B cell (primary cell): Measurements from ENCODE around the gene ALPL. TPM values are rescaled to one million over a fixed set of nuclear protein-coding genes. Genes with fewer than 3 reads are reported as not detected.

Experiments used
- ATAC-seq: fragments of 200-7000 bp; cut with Tn5 transposase; one replicate; pipeline ENCODE4 v1.10.0; 2021; ENCODE audit warnings: low read depth, mild to moderate bottlenecking, moderate number of reproducible peaks, moderate library complexity
- CTCF ChIA-PET: fragments of 350-600 bp; sonication (Branson Sonifier 250); formaldehyde crosslinking; loops from one replicate; lab custom pipeline; 2021; ENCODE audit warnings: antibody characterized with exemption, inconsistent platforms; lab: Charles Lee
- POLR2A ChIA-PET: fragments of 350-600 bp; sonication (Branson Sonifier 250); formaldehyde crosslinking; loops from one replicate; lab custom pipeline; 2021; ENCODE audit warnings: antibody characterized with exemption; lab: Charles Lee
- DNase-seq: peaks from one replicate; pipeline ENCODE4 v3.0.0; 2013
- H2AFZ ChIP-seq: 2 replicates; pipeline ENCODE4 v1.6.1; 2012; ENCODE audit warnings: mild to moderate bottlenecking, low read depth, low read length; ENCODE audit not compliant: insufficient read depth, poor library complexity, severe bottlenecking
- H3K27ac ChIP-seq, 2 donors: 1 replicate in 1 of 2; 2 replicates in 1 of 2; pipeline ENCODE4 v1.5.1; 2012 to 2013; ENCODE audit warnings: low read length in 2 of 2, mild to moderate bottlenecking in 2 of 2, moderate library complexity in 1 of 2
- H3K27me3 ChIP-seq, 4 experiments: fragments of 200-600 bp in 1 of 4; sonication (generic) in 1 of 4; replicated peaks in 1 of 4; 1 replicate in 2 of 4; 2 replicates in 2 of 4; pipeline versions ENCODE4 v1.6.1 to v1.7.0; 2013 to 2016; ENCODE audit warnings: low read length in 3 of 4, mild to moderate bottlenecking in 2 of 4, mixed read lengths in 1 of 4, moderate library complexity in 1 of 4; ENCODE audit not compliant: insufficient read depth in 4 of 4, control insufficient read depth in 3 of 4; ENCODE audit errors: control extremely low read depth in 1 of 4
- H3K36me3 ChIP-seq, 2 experiments: replicated peaks in 1 of 2; 1 replicate in 1 of 2; 2 replicates in 1 of 2; pipeline versions ENCODE4 v1.6.1 to v1.7.1; 2013; ENCODE audit warnings: low read length in 1 of 2; ENCODE audit not compliant: insufficient read depth in 2 of 2, control insufficient read depth in 1 of 2; ENCODE audit errors: control extremely low read depth in 1 of 2, extremely low read depth in 1 of 2
- H3K4me1 ChIP-seq, 2 donors: fragments of 200-600 bp in 1 of 2; sonication (generic) in 1 of 2; 1 replicate in 1 of 2; 2 replicates in 1 of 2; pipeline versions ENCODE4 v1.5.1 to v1.6.1; 2013 to 2017; ENCODE audit warnings: low read length in 2 of 2; ENCODE audit not compliant: control insufficient read depth in 2 of 2, insufficient read depth in 2 of 2
- H3K4me2 ChIP-seq: replicated peaks from 2 replicates; pipeline ENCODE3; 2012; ENCODE audit warnings: mild to moderate bottlenecking, low read depth, low read length; ENCODE audit not compliant: poor library complexity, severe bottlenecking
- H3K4me3 ChIP-seq, 5 experiments: fragments of 200-600 bp in 1 of 5; sonication (generic) in 1 of 5; 1 replicate in 3 of 5; 2 replicates in 2 of 5; pipeline versions ENCODE4 v1.5.1 to v1.7.0; 2011 to 2016; ENCODE audit warnings: low read length in 4 of 5, mild to moderate bottlenecking in 4 of 5, low read depth in 2 of 5, control low read depth in 1 of 5, moderate library complexity in 1 of 5; ENCODE audit not compliant: insufficient read depth in 1 of 5; ENCODE audit errors: control extremely low read depth in 1 of 5, extremely low read depth in 1 of 5
- H3K79me2 ChIP-seq: fragments of 200-600 bp; sonication (generic); one replicate; pipeline ENCODE4 v1.6.0; 2016; ENCODE audit warnings: low read length; ENCODE audit not compliant: control insufficient read depth, insufficient read depth
- H3K9ac ChIP-seq: fragments of 200-600 bp; sonication (generic); 2 replicates; pipeline ENCODE4 v1.6.1; 2017; ENCODE audit warnings: mild to moderate bottlenecking, low read length, moderate library complexity
- H3K9me3 ChIP-seq, 3 donors: one replicate each; pipeline versions ENCODE4 v1.6.1 to v1.7.1; 2013; ENCODE audit warnings: low read length in 2 of 3; ENCODE audit not compliant: control insufficient read depth in 2 of 3, insufficient read depth in 1 of 3; ENCODE audit errors: control extremely low read depth in 1 of 3
- H4K20me1 ChIP-seq: 2 replicates; pipeline ENCODE4 v1.6.0; 2012; ENCODE audit warnings: mild to moderate bottlenecking, low read length; ENCODE audit not compliant: insufficient read depth, control insufficient read depth, poor library complexity, severe bottlenecking
- H3K27ac Mint-ChIP-seq: one replicate; pipeline ENCODE4 v1.8.0; 2021; ENCODE audit warnings: mixed read lengths
- H3K27me3 Mint-ChIP-seq: one replicate; pipeline ENCODE4 v1.8.0; 2021; ENCODE audit warnings: mixed read lengths
- H3K4me1 Mint-ChIP-seq: one replicate; pipeline ENCODE4 v1.8.0; 2021; ENCODE audit warnings: mixed read lengths
- H3K4me3 Mint-ChIP-seq: one replicate; pipeline ENCODE4 v1.8.0; 2021; ENCODE audit warnings: mixed read lengths
- H3K9me3 Mint-ChIP-seq: one replicate; pipeline ENCODE4 v1.8.0; 2022; ENCODE audit warnings: mixed read lengths; ENCODE audit not compliant: insufficient read depth
- CTCF ChIP-seq: fragments of 200-600 bp; IDR thresholded peaks from one replicate; pipeline ENCODE4 v1.8.0; 2022; ENCODE audit warnings: antibody characterized with exemption, mild to moderate bottlenecking
- EZH2 ChIP-seq: IDR thresholded peaks from 2 replicates; pipeline ENCODE4 v1.6.1; 2012; ENCODE audit warnings: borderline replicate concordance, low read depth, mild to moderate bottlenecking, moderate library complexity, low read length; ENCODE audit not compliant: insufficient read depth, poor library complexity, severe bottlenecking
- WGBS: methylation state at CpG from one replicate; pipeline ENCODE4 v1.1.5; 2013; ENCODE audit warnings: missing lambda C conversion rate; ENCODE audit not compliant: insufficient coverage; 5-methylcytosine and 5-hydroxymethylcytosine counted together
- intact Hi-C: fragments of 100-400 bp; cut with micrococcal nuclease; formaldehyde crosslinking; loops from one replicate; pipeline ENCODE4 v1.10.0; 2022
- polyA plus RNA-seq: library from polyadenylated mRNA; depleted of rRNA; stranded (reverse); fragments of >200 nt; gene quantifications from 2 replicates; pipeline ENCODE4 v1.2.3, GENCODE V29; 2012
- total RNA-seq, 2 donors: library from RNA; stranded (reverse); fragments of 120-200 nt in 1 of 2; gene quantifications; 1 replicate in 1 of 2; 2 replicates in 1 of 2; pipeline versions ENCODE4 v1.2.3 to v1.2.4, GENCODE V29; 2013 to 2022

The ALPL gene
- total and polyA plus RNA-seq, 2 donors (not counting 1 experiment from before 2014, with no cell fraction given), result 1.6 to 12.2 TPM

- no peaks in the 10 kb centered on the region for H3K4me1 Mint-ChIP-seq
- no peak overlapping the region for H2AFZ ChIP-seq
- no peak for DNase-seq
- no peak for TF ChIP-seq CTCF
- TF ChIP-seq EZH2, result no peak
- H3K9ac ChIP-seq, result no peak overlapping the region
- no peaks in the 10 kb centered on the region for H3K9me3 Mint-ChIP-seq
- ATAC-seq, result no peak
- H3K27me3 Mint-ChIP-seq, result no peaks in the 10 kb centered on the region
- no peaks in the 10 kb centered on the region for H3K9me3 ChIP-seq
- no peaks in the 10 kb centered on the region for H3K36me3 ChIP-seq
- no peaks in the 10 kb centered on the region for H3K4me1 ChIP-seq
- no peak overlapping the region for H3K4me3 Mint-ChIP-seq
- no peak overlapping the region for H3K27ac Mint-ChIP-seq
- no peaks in the 10 kb centered on the region for H4K20me1 ChIP-seq
- intact Hi-C loops, result no loop called here
- no peak overlapping the region for H3K4me3 ChIP-seq
- H3K79me2 ChIP-seq, result no peaks in the 10 kb centered on the region
- no peak overlapping the region for H3K4me2 ChIP-seq
- POLR2A ChIA-PET, result no interaction called here
- no peaks in the 10 kb centered on the region for H3K27me3 ChIP-seq
- 98% methylated on average over 9 of the region's 15 CpGs for WGBS
- no peak overlapping the region for H3K27ac ChIP-seq
- CTCF ChIA-PET, result no interaction called here
Observed at GRCh38 chr1:21562896-21563295, 53.7 kb downstream of the ALPL start.

GRCh38 chr1:21563971-21564370 is 54.7 kb downstream of the ALPL start:
- no peak overlapping the region for H3K27ac Mint-ChIP-seq
- ChIA-PET CTCF (interaction anchor here (1.0 kb wide), 1 partner anchor 294 kb away, joined by 3 read pairs; no protein-coding TSS in a partner anchor), POLR2A (no interaction called here)
- Histone ChIP-seq H4K20me1 (no peaks in the 10 kb centered on the region), H3K9ac (no peak overlapping the region), H3K79me2 (no peaks in the 10 kb centered on the region), H3K4me1 (no peaks in the 10 kb centered on the region), H3K4me3 (no peak overlapping the region), H3K27me3 (no peaks in the 10 kb centered on the region), H3K9me3 (no peaks in the 10 kb centered on the region), H3K27ac (no peak overlapping the region), H2AFZ (no peak overlapping the region), H3K36me3 (no peaks in the 10 kb centered on the region), H3K4me2 (no peak overlapping the region)
- TF ChIP-seq CTCF, result no peak
- TF ChIP-seq EZH2, result no peak
- no peaks in the 10 kb centered on the region for H3K9me3 Mint-ChIP-seq
- H3K4me3 Mint-ChIP-seq, result no peak overlapping the region
- intact Hi-C loops, result no loop called here
- H3K27me3 Mint-ChIP-seq, result no peaks in the 10 kb centered on the region
- ATAC-seq (no peak), DNase-seq (no peak)
- WGBS, result 89% methylated on average over 17 of the region's 17 CpGs
- H3K4me1 Mint-ChIP-seq, result no peaks in the 10 kb centered on the region
